Mucosa of descending colon (tissue), 3 donors: ENCODE results near the gene SLC16A11. TPM values are rescaled to one million over a fixed set of nuclear protein-coding genes. Genes with fewer than 3 reads are reported as not detected.
A peak's percentile ranks its signal among the peaks of the same experiment; 100 is the strongest.

ENCODE experiments used
- ATAC-seq: fragments of 200-7000 bp; cut with Tn5 transposase; one replicate; pipeline ENCODE4 v1.9.1; 2020; ENCODE audit warnings: mild to moderate bottlenecking, moderate library complexity
- DNase-seq, 3 donors: peaks; one replicate each; pipeline ENCODE4 v3.0.0-alpha.2; 2020
- H3K36me3 ChIP-seq: fragments of 200-600 bp; one replicate; pipeline ENCODE4 v1.8.0; 2021; ENCODE audit warnings: low read depth, mild to moderate bottlenecking
- H3K4me1 ChIP-seq: fragments of 200-600 bp; one replicate; pipeline ENCODE4 v1.8.0; 2021; ENCODE audit warnings: low read depth, mild to moderate bottlenecking
- H3K4me3 ChIP-seq: fragments of 200-600 bp; one replicate; pipeline ENCODE4 v1.8.0; 2021; ENCODE audit warnings: mild to moderate bottlenecking
- H3K9me3 ChIP-seq: fragments of 200-600 bp; one replicate; pipeline ENCODE4 v1.8.0; 2021; ENCODE audit warnings: mild to moderate bottlenecking
- CTCF ChIP-seq: fragments of 200-600 bp; IDR thresholded peaks from one replicate; pipeline ENCODE4 v1.8.0; 2022; ENCODE audit warnings: antibody characterized with exemption, mild to moderate bottlenecking
- intact Hi-C, 2 donors: fragments of 100-400 bp; cut with DNase I in 1 of 2; cut with micrococcal nuclease in 1 of 2; formaldehyde crosslinking; loops; one replicate each; pipeline versions ENCODE4 v1.11.0 to v1.11.1; 2022; cut with DNase I, micrococcal nuclease
- total RNA-seq, 3 donors: library from RNA; stranded (reverse); fragmentation: NEBNext Ultra II Directional in 2 of 3; extraction: Animal tissue kit (Norgen Biotek cat#: 25700) in 2 of 3; gene quantifications; one replicate each; pipeline versions ENCODE4 v1.2.1 to v1.2.4, GENCODE V29; 2021 to 2023
- donor health status: DM: no; HTN: no; CAD: no; lungs with moderate emphysema.
- donor health status: DM: no; HTN: no; CAD: no.
- donor health status: DM: no; HTN: yes; CAD: no.

Gene SLC16A11
- total RNA-seq, 3 donors from 2014 or later = 0.55 to 1.7 (median 1.3) TPM

- Histone ChIP-seq H3K4me3 (no peak overlapping the region), H3K4me1 (peaks cover 24% of the 10 kb centered on the region), H3K9me3 (no peaks in the 10 kb centered on the region), H3K36me3 (peaks cover 5% of the 10 kb centered on the region)
- intact Hi-C loops = no loop called here
- ATAC-seq (no peak), DNase-seq (no peak)
- TF ChIP-seq CTCF = no peak
These were observed 33.4 kb downstream of the SLC16A11 start for GRCh38 chr17:7010523-7010922.

- DNase-seq = no peak
- H3K36me3 ChIP-seq = no peaks in the 10 kb centered on the region
- peaks cover 14% of the 10 kb centered on the region for H3K4me1 ChIP-seq
- no peaks in the 10 kb centered on the region for H3K9me3 ChIP-seq
- no peak for ATAC-seq
- no peak overlapping the region for H3K4me3 ChIP-seq
- intact Hi-C loops = no loop called here
- TF ChIP-seq CTCF = no peak
These were observed 36.7 kb downstream of the SLC16A11 start for GRCh38 chr17:7007143-7007542.

- ATAC-seq = no peak
- Histone ChIP-seq H3K4me3 (no peak overlapping the region), H3K4me1 (peaks cover 5% of the 10 kb centered on the region), H3K36me3 (no peaks in the 10 kb centered on the region), H3K9me3 (no peaks in the 10 kb centered on the region)
- no peak for DNase-seq
- TF ChIP-seq CTCF = no peak
- intact Hi-C loops = no loop called here
These were observed 38.2 kb downstream of the SLC16A11 start for GRCh38 chr17:7005716-7006115.

- peak; percentile 38 for TF ChIP-seq CTCF
- Histone ChIP-seq H3K4me3 (no peak overlapping the region), H3K4me1 (no peaks in the 10 kb centered on the region), H3K36me3 (no peaks in the 10 kb centered on the region), H3K9me3 (no peaks in the 10 kb centered on the region)
- intact Hi-C loops = loop anchor here in 1 of 2 donors (5.0 kb wide), 1 partner anchor 92 kb away; no protein-coding TSS in a partner anchor
- peak; percentile 85 for ATAC-seq
- DNase-seq = peak in 2 of 3 donors; percentile 31 to 65
These were observed 39.3 kb downstream of the SLC16A11 start for GRCh38 chr17:7004398-7005253.

- Histone ChIP-seq H3K4me3 (no peak overlapping the region), H3K9me3 (no peaks in the 10 kb centered on the region), H3K4me1 (no peaks in the 10 kb centered on the region), H3K36me3 (no peaks in the 10 kb centered on the region)
- TF ChIP-seq CTCF = no peak
- intact Hi-C loops = loop anchor here in 1 of 2 donors (5.0 kb wide), 1 partner anchor 91 kb away; no protein-coding TSS in a partner anchor
- ATAC-seq (no peak), DNase-seq (no peak)
These were observed 40.1 kb downstream of the SLC16A11 start for GRCh38 chr17:7003745-7004144.
